ENCODE results near the gene LEFTY1.
"Not testable (repeated sequence)": the region's sequence is repeated elsewhere in the genome, so short reads cannot be mapped to it uniquely, and the experiment has no call there.

GRCh38 chr1:225929462-225929861 lies 40.5 kb upstream of the LEFTY1 start:
- TF ChIP-seq GMEB1 (CRISPR knock-in tag; IDR thresholded peaks at IDR 0.05; ENCODE audit: borderline replicate concordance); SMYD3 (CRISPR knock-in tag; IDR thresholded peaks at IDR 0.05); FOXK2 (IDR thresholded peaks at IDR 0.05); ZNF7 (CRISPR knock-in tag; IDR thresholded peaks at IDR 0.05); CTCF (CRISPR knock-in tag; IDR thresholded peaks at IDR 0.05): not testable (repeated sequence)
